M059J (cell line): ENCODE measurements around the gene MOB3A. TPM values are rescaled to one million over a fixed set of nuclear protein-coding genes. Genes with fewer than 3 reads are reported as not detected.

Experiments
- DNase-seq: peaks from one replicate; pipeline ENCODE4 v3.0.0-alpha.2; 2012; ENCODE audit warnings: low read depth
- total RNA-seq: library from RNA; depleted of rRNA; stranded (reverse); fragments of >200 nt; shearing (Covaris generic); gene quantifications from 2 replicates; pipeline ENCODE4 v1.2.3, GENCODE V29; 2014

Gene MOB3A
- total RNA-seq, 1 experiment from 2014 or later, result 19.1 TPM

- no peak for DNase-seq
Measured at GRCh38 chr19:2123682-2124387, 27.7 kb upstream of the MOB3A start.

- no peak for DNase-seq
Measured at GRCh38 chr19:2122982-2123381, 26.9 kb upstream of the MOB3A start.

DNA sequence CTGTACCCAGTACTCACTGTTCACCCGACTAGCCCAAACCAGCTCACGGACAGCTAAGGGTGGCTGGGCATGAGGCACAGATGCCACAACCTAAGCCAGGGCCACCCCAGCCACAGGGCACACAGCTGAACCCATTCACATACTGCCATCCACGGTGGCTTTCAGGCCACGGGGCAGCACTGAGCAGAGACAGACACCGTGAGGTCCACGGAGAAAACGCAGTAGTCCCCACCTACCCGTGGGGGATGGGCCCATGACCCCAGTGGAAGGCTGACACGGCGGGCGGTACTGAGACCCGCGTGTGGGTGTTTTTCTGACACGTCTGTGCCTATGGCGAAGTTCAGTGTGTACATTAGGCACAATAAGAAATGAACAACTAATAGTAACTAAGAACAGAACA is 26.1 kb upstream of the MOB3A start:
- no peak for DNase-seq

DNA sequence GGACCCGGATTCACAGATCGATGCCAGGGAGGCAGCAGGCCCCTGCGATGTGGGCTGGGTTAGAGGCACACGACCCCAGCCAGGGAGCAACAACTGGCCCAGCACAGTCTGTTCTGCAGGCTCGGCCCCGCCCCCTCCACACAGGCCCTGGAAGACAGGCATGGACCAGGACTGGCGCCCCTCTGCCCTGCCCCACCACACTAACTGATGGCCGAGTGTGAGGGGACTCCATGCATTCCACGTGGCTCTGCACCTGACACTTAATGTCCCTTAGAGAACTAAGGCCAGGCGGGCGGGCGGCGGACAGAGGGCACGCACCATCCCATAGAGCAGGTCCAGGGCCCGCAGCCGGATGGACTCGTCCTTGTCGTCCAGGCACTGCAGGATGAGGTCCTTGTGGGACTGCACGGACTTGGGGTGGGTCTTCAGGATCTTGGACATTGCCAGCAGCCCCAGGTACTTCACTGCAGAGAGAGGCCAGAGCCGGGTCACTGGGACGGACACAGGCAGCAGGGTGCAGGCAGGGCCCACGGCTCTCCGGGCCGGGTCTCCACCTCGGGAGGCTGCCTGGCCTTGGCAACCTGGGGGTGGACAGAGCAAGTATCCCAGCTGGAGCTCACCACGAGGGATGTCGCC is 25.4 kb upstream of the MOB3A start:
- no peak for DNase-seq

DNA sequence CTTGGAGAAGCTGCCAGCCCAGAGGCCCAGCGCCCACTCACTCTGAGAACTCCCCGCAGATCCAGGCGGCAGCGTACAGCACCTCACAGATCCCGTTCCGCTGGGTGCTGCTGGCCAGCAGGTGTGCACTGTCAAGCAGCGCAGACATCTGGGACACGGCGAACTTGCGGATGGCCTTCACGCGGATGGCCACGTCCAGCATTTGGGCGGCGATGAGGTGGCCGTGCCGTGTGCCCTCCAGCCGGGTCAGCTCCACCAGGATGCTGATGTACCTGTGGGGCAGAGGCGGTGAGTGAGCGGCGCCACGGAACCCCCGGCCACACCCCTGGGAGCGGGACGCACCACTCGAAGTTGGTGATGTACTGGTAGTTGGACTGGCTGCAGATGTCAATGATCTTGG is 24.7 kb upstream of the MOB3A start:
- DNase-seq, result no peak

DNA sequence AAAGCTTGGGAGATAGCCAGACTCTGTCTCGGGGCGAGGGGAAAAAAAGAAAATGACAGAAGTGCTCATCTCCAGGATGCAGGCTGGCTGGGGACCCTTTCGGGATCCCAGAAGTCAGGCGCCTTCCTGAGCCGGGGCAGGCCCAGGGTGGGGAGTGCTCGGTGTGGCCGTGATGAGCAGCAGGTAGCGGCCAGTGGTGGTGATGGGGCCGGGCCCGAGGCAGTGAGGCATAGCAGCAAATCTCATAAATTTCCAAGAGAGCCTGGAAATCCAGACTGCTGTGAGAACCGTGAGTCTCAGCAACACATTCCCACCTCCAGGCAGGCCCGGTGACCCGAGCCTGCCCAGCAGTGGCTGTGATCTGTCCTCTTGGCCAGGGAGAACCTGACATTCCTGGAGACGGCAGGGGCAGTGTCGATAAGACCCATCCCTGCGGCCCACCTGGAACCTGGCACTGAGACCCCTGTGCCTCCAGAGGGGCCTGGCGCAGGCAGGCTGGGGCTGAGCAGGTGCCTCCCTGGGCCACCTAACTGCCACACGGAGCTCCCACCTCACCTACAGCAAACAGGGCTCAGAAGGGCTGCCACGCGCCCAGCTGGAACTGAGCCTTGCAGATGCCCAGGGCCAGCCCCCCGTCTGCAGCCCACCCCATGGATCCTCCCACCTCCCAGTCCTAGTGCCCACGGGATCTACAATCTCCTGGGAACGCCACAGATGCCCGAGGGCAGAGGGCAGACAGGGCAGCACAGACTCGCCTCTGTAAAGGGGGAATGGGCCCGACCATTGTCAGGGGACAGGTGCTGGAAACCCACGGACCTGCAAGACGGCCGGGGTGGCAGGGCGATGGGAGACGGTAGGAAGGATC is 24.0 kb upstream of the MOB3A start:
- no peak for DNase-seq

DNA sequence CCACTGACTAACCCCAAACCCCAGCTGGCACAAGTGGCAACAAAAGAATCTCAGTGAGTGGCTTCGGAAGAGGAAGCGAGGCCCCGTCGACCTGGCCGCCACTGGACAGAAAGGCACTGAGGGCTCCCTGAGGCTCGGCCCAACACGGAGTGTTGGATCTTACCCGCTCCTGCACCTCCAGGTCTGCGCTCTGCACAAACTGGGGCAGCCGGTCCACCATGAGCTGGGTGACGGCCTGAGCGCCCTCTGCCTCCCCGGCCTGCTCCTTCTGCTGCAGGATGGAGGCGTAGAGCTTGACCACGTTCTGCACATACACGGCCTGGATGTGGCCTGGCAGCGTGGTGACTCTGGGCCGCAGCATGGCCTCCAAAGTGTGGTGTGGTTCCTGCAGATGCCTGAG is 22.3 kb upstream of the MOB3A start:
- no peak for DNase-seq

DNA sequence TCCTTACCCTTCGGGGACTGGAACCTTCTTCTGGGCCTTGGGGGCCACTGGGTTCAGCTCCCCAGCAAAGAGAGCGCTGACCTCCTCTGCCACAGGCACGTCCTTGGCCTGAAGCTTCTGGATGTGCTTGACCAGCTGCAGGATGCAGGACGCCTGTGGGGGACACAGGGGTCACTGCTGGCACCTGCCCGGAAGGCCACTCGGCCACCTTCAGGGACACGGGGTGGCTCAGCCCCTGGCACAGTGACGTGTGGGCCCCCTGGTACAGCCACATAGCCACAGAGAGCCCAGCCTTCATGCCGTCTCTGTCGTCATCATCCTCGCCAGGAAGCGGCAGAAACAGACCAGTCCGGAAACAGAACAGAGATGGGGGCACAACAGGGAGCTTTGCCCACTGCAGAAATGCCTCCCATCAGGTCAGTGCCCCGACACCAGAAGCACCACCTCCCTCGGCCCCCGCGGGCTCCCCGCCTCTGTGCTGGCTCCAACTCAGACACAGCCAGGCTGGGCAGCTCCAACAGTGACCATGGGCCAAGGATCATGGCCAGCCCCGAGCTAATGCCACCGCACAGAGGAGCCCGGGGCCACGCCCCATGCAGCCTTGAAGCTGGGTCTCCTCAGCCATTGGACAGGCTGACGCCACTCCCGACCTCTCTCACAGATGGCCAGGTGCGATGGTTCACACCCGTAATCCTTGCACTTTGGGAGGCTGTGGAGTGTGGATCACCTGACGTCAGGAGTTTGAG is 21.3 kb upstream of the MOB3A start:
- DNase-seq, result no peak

GRCh38 chr19:2116507-2116906 is 20.4 kb upstream of the MOB3A start:
- DNase-seq, result no peak

DNA sequence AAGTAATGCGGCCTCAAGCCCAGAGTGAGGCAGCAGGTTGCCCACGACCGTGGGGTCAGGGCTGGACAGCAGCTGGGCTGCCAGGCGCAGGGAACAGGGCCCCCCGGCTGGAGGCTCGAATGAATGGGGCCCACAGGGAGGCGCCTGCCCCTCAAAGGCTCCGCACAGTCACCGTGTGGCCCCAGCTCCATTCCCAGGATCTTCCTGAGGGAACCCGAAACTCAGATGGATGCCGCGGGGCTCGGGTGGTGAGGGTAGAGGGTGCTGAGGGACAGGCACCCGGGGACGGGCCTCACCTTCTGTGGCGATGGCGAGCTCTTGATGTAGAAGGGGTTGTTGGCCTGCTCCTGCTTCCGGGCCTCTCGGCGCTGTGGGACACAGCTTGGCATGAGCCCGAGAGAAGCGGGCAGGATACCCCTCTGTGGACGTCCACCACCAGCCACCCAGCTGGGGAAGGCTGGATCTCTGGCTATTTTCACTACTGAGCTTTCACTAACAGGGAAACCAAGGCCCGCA is 19.8 kb upstream of the MOB3A start:
- no peak for DNase-seq

DNA sequence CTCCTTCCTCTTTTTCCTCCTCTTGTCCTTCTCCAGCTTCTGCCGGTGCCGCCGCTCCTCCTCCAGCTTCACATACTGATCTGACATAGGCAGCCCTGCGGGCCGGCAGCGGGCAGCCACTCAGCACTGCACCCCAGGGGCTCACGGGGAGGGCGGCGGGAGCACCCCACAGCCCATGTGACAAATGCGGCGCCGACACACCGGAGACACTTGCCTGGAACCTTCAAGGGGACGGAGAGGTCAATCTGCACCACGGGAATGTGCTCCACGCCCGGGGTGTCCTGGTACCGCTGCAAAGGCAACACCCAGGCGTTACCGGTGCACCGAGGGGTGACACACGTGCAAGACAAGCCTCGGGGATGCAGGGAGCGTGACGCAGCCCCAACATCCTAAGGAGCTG is 19.2 kb upstream of the MOB3A start:
- DNase-seq, result no peak

GRCh38 chr19:2114821-2115220 is 18.7 kb upstream of the MOB3A start:
- no peak for DNase-seq

- no peak for DNase-seq
Measured at GRCh38 chr19:2114218-2114617, 18.1 kb upstream of the MOB3A start.

- DNase-seq, result peak; percentile 27
Measured at GRCh38 chr19:2113439-2114211, 17.5 kb upstream of the MOB3A start.

DNA sequence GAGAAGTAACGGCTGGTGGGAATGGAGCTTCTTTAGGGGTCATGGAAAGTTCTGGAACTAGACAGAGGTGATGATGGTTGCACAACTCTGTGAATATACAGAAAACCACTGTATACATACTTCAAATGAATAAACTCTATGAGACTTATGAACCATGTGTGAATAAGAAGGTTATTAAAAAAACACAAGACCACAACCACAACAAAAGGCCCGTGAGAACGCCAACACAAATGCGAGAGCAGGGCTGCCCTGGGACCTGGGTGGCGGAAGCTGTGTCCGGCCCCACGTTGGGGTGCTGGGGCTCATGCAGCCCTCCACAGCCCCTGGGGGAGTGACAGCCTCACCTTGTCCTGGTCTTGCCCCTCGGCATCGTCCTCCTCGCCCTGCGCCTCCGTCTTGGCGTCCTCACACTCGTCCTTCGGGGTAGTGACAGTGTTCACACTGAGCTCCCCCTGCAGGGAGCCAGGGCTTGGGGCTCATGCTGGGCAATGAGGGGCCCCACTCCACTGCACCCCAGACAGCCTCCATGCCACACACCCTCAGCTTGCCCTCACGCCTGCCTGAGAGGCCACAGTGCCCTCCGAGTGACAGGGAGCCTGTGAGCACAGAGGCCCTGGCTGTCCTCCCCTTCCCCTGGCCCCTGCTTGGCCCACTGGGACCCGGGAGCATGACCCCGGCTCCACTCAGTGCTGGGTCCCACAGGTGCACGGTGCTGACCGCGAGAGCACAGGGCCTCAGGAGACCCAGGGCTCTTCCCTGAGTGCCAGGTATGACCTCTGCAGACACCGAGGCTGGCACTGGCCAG is 16.6 kb upstream of the MOB3A start:
- no peak for DNase-seq

DNA sequence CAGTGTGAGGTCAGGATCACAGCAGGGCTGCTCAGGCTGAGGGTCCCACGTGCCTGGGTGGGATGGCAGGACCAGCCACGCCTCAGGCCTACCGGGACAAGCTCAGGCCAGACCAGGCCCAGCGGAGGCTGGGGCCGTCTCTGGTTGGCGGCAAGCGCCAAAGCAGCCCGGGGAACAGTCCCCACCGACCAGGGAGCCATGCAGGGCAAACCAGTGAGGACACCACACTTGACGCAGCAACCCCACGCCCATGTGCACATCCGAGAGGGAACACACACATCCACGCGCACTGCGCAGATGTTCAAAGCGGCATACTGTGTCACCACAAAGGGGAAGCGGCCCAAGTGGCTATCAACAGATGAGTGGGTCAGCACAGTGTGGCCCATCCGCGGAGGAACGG is 15.8 kb upstream of the MOB3A start:
- no peak for DNase-seq

GRCh38 chr19:2111425-2111824 is 15.3 kb upstream of the MOB3A start:
- DNase-seq, result no peak

DNA sequence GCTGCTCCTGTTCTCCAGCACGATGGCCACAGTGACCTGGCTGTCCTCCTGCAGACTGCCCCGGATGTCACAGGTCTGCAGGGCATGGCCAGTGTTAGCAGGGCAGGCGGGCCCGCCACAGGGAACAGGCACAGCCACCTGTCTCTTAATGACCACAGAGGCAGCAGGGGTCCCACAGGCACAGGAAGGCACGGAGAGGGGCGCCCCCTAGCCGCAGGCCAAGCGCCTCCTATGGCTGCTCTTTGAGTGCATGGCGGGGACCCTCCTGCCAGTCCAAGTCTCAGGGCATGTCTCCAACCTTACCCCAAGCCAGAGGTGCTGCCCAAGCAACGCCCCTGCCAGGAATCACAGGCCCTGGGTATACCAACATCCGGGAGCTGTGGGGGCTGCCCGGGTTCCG is 14.7 kb upstream of the MOB3A start:
- no peak for DNase-seq

DNA sequence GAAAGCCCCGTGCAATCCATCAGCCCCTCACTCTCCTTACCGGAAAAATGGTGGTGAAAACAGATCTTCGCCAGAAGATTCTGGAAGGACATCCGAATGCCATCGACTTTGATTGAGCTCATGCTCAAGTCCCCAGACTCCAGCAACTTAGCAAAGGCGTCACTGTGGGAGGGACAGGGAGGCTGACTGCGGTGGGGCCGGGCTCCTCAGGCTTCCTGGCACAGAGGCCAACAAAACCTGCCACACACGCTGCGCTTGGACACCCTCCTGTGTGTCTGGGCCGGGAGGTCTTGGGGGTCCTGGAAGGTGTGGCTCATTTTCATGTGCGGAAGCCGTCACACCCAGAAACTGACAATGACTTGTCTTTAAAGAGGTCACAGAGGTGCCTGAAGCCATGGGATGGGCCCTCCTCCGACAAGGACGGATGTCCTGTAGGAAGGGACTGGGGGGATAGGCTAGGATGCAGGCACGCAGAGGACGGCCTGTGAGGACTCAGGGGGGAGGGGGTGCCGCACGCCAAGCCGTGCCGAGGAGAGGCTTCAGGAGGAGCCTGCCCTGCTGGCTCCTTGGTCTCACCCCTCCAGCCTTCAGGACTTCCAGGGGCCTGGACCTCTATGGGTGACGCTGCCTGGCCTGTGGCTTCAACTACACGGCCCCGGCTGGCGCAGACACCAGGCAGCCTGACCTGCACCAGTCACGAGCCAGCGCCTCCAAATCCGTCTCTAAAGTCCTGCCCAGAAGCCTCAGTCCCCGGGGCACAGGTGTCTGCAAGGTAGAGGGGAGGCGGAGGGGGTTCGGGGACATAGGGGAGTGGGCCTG is 13.1 kb upstream of the MOB3A start:
- DNase-seq, result no peak
